ENCODE data around the gene KDELR3.

DNA sequence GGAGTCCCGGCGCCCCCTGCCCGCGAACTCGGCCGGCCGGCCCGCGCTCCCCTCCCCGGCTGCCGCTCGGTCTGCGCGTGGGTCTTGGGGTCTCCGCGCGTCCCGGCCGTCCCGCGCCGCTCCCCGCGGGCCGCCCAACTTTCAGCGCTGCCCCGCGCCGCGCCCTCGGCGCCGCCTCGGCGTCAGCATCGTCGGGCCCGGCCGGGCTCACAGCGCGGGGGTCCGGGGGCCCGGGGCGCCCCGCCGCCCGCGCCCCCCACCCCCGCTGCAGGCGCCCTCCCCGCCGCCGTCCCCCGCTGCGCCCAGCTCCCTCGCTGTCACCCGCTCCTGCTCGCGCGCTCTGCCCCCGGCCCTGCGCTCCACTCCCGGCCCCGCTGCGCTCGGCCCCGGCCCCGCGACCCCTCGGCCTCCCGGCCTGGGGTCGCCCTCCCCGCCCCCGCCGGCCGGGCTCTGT is 12.8 kb upstream of the KDELR3 start, which contains the start of gene KCNJ4:
- TF ChIP-seq, protein P1, sequence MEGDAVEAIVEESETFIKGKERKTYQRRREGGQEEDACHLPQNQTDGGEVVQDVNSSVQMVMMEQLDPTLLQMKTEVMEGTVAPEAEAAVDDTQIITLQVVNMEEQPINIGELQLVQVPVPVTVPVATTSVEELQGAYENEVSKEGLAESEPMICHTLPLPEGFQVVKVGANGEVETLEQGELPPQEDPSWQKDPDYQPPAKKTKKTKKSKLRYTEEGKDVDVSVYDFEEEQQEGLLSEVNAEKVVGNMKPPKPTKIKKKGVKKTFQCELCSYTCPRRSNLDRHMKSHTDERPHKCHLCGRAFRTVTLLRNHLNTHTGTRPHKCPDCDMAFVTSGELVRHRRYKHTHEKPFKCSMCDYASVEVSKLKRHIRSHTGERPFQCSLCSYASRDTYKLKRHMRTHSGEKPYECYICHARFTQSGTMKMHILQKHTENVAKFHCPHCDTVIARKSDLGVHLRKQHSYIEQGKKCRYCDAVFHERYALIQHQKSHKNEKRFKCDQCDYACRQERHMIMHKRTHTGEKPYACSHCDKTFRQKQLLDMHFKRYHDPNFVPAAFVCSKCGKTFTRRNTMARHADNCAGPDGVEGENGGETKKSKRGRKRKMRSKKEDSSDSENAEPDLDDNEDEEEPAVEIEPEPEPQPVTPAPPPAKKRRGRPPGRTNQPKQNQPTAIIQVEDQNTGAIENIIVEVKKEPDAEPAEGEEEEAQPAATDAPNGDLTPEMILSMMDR (IDR thresholded peaks at IDR 0.05; ENCODE audit: low read length) = no peak
- TF ChIP-seq EZH2 (IDR thresholded peaks at IDR 0.05; ENCODE audit: borderline replicate concordance, low read length) = no peak

Measured in OCI-LY1 (cell line).